Activated naive CD4-positive, alpha-beta T cell treated with anti-CD3 and anti-CD28 coated beads, Interleukin-2, amount 10 ng/mL, durations not matched to agents 7 days and 5 days (primary cell): ENCODE results near the gene ZMYND8.
"Not testable (repeated sequence)": the region's sequence is repeated elsewhere in the genome, so short reads cannot be mapped to it uniquely, and the experiment has no call there.

Experiments
- CTCF ChIA-PET: fragments of 350-600 bp; sonication (Branson Sonifier 250); formaldehyde crosslinking; loops from one replicate; lab custom pipeline; 2021; ENCODE audit warnings: antibody characterized with exemption; lab: Charles Lee
- DNase-seq: peaks from one replicate; pipeline ENCODE4 v3.0.0-alpha.2; 2020
- H3K27ac Mint-ChIP-seq: one replicate; pipeline ENCODE4 v1.8.0; 2021; ENCODE audit warnings: mild to moderate bottlenecking, moderate library complexity, mixed read lengths
- H3K27me3 Mint-ChIP-seq: one replicate; pipeline ENCODE4 v1.8.0; 2021; ENCODE audit warnings: mild to moderate bottlenecking, mixed read lengths
- H3K36me3 Mint-ChIP-seq: one replicate; pipeline ENCODE4 v1.8.0; 2021; ENCODE audit warnings: mixed read lengths
- H3K4me1 Mint-ChIP-seq: one replicate; pipeline ENCODE4 v1.8.0; 2021; ENCODE audit warnings: mixed read lengths
- H3K4me3 Mint-ChIP-seq: one replicate; pipeline ENCODE4 v1.8.0; 2021; ENCODE audit warnings: mild to moderate bottlenecking, moderate library complexity, mixed read lengths
- H3K9me3 Mint-ChIP-seq: one replicate; pipeline ENCODE4 v1.8.0; 2021; ENCODE audit warnings: mixed read lengths

The ZMYND8 gene

DNA sequence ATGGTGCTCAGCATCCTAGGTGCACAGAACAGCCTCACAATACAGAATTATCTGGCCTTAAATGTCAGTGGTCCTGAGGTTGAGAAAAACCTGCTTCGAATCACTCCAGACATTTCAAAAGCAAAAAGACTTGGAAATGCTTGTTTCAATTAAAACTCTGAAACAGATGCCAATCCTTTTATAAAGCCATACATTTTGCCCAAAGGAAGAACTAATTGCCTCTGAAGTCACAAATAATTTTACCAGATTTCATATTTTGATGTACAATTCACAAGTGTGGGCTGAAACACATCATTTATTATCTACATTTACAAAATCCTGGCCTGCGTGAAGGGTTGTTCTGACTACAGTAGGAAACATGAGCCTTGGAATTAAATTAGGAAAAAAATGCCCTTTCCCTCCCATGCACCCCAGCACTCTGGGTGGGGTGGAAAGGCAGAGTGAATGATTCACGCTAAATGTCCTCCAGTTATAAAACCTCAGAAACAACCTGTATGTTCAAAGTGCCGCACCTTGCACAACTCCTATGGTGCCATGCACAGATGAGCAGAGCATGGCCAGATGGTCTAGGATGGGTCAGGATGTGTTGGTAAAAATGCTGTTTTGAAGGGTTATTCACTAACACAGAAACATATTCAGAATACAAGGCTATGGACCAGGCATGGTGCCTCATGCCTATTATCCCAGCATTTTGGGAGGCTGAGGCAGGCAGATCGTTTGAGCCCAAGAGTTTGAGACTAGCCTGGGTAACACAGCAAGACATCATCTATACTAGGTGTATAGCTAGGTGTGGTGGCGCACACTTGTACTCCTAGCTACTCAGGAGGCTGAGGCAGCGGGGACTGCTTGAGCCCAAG lies 87.0 kb downstream of the ZMYND8 start:
- CTCF ChIA-PET: interaction anchor here (6.7 kb wide), 1 partner anchor 112 kb away, joined by 403 read pairs; no protein-coding TSS in a partner anchor
- no peak overlapping the region for H3K4me3 Mint-ChIP-seq
- peaks cover 27% of the 10 kb centered on the region for H3K4me1 Mint-ChIP-seq
- no peaks in the 10 kb centered on the region for H3K27me3 Mint-ChIP-seq
- H3K36me3 Mint-ChIP-seq: peaks cover 28% of the 10 kb centered on the region
- H3K9me3 Mint-ChIP-seq: no peaks in the 10 kb centered on the region
- H3K27ac Mint-ChIP-seq: no peak overlapping the region
- no peak for DNase-seq

DNA sequence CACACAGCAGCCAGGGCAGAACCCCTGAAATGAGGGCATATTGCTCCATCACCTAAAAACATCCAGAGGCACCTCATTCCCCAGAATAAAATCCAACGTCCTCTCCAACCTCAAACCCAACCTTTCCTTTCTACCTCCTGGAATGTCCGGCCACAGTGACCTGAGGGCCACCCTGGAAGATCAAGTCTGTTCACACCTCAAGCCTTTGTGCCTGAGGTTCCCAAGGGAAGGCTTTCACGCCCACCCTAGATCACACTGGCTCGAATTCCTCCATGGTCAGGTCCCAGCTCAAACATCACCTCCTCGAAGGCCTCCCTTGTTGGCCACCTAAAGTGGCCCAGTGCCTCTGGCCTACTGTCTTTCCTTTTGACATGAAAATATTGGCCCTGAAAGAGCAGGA lies 88.9 kb downstream of the ZMYND8 start:
- no peak overlapping the region for H3K27ac Mint-ChIP-seq
- H3K9me3 Mint-ChIP-seq: no peaks in the 10 kb centered on the region
- CTCF ChIA-PET: no interaction called here
- no peak overlapping the region for H3K4me3 Mint-ChIP-seq
- peaks cover 28% of the 10 kb centered on the region for H3K36me3 Mint-ChIP-seq
- H3K27me3 Mint-ChIP-seq: no peaks in the 10 kb centered on the region
- H3K4me1 Mint-ChIP-seq: peaks cover 14% of the 10 kb centered on the region
- DNase-seq: no peak

- no peak overlapping the region for H3K4me3 Mint-ChIP-seq
- H3K27ac Mint-ChIP-seq: no peak overlapping the region
- no peaks in the 10 kb centered on the region for H3K27me3 Mint-ChIP-seq
- H3K36me3 Mint-ChIP-seq: peaks cover 32% of the 10 kb centered on the region
- peaks cover 14% of the 10 kb centered on the region for H3K4me1 Mint-ChIP-seq
- no peak for DNase-seq
- H3K9me3 Mint-ChIP-seq: no peaks in the 10 kb centered on the region
- CTCF ChIA-PET: no interaction called here
These were observed 89.5 kb downstream of the ZMYND8 start for GRCh38 chr20:47266847-47267515.

DNA sequence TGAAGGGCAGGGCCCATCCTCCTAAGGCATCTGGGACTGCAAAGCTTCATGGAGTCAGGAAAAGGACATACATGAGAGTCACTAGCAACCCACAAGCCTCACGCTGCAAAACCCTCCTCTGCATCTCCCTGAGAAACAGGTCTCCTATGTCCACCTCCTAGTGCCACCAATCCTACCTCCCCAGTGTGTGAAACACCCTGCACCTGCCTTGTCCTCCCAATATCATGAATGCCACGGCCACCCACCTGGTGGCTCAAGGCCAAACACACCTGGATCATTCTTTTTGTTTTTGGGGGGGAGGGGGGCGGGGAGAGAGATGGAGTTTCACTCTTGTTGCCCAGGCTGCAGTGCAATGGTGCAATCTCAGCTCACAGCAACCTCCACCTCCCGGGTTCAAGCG lies 90.5 kb downstream of the ZMYND8 start:
- Mint-ChIP-seq H3K36me3 (peaks cover 40% of the 10 kb centered on the region), H3K4me3 (no peak overlapping the region), H3K27me3 (no peaks in the 10 kb centered on the region), H3K4me1 (peaks cover 14% of the 10 kb centered on the region), H3K9me3 (no peaks in the 10 kb centered on the region), H3K27ac (no peak overlapping the region)
- CTCF ChIA-PET: no interaction called here
- DNase-seq: no peak

DNA sequence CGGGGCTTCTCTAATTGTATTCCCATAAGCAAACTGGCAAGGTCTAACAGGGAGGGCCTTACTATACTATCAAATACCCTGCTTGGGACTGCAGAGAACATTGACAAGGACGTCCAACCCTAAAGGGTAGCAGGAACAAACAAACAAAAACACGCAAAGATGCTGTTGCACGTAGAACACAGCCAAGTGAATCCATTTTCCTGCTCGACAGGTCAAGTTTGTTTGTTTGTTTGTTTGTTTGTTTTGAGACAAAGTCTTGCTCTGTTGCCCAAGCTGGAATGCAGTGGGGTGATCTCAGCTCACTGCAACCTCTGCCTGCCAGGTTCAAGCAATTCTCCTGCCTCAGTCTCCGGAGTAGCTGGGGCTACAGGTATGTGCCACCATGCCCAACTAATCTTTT lies 91.3 kb downstream of the ZMYND8 start:
- Mint-ChIP-seq H3K9me3 (no peaks in the 10 kb centered on the region), H3K27me3 (no peaks in the 10 kb centered on the region), H3K4me1 (peaks cover 14% of the 10 kb centered on the region), H3K36me3 (peaks cover 47% of the 10 kb centered on the region), H3K4me3 (no peak overlapping the region), H3K27ac (no peak overlapping the region)
- CTCF ChIA-PET: interaction anchor here (3.2 to 3.5 kb wide), 2 partner anchors 8 to 119 kb away, joined by 16 to 20 read pairs; no protein-coding TSS in a partner anchor
- no peak for DNase-seq

- H3K36me3 Mint-ChIP-seq: peaks cover 46% of the 10 kb centered on the region
- not testable (repeated sequence) for H3K9me3 Mint-ChIP-seq, H3K27ac Mint-ChIP-seq, DNase-seq, H3K4me3 Mint-ChIP-seq, H3K27me3 Mint-ChIP-seq
- peaks cover 14% of the 10 kb centered on the region for H3K4me1 Mint-ChIP-seq
- CTCF ChIA-PET: interaction anchor here (3.2 to 3.5 kb wide), 2 partner anchors 9 to 120 kb away, joined by 16 to 20 read pairs; no protein-coding TSS in a partner anchor
These were observed 92.2 kb downstream of the ZMYND8 start for GRCh38 chr20:47264137-47264769.

- no peak for DNase-seq
- CTCF ChIA-PET: interaction anchor here (0.6 to 3.5 kb wide), 3 partner anchors 10 to 120 kb away, joined by 3 to 20 read pairs (median 16); no protein-coding TSS in a partner anchor
- H3K4me1 Mint-ChIP-seq: peaks cover 14% of the 10 kb centered on the region
- H3K36me3 Mint-ChIP-seq: peaks cover 50% of the 10 kb centered on the region
- no peaks in the 10 kb centered on the region for H3K27me3 Mint-ChIP-seq
- no peak overlapping the region for H3K4me3 Mint-ChIP-seq
- no peaks in the 10 kb centered on the region for H3K9me3 Mint-ChIP-seq
- H3K27ac Mint-ChIP-seq: peak overlapping the region; percentile 20
These were observed 92.9 kb downstream of the ZMYND8 start for GRCh38 chr20:47263465-47264084.

DNA sequence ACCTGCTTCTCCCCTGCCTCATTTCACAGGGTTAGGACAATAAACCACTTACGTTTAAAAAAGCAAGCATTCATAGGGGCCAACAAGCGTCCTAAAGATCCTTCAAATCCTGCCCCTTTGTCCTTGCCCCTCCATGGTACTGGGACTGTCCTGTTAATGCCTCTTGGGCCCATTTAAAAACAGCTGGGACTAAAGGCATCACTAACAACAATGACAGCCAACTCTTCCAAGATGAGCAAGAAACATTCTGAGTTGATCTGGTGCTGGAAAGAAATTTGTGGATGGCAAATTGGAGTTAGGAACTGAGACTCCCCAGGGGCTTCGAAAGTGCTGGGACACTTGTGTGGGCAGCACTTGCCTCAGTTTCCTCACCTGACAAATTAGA lies 93.4 kb downstream of the ZMYND8 start:
- H3K27me3 Mint-ChIP-seq: no peaks in the 10 kb centered on the region
- peaks cover 53% of the 10 kb centered on the region for H3K36me3 Mint-ChIP-seq
- CTCF ChIA-PET: interaction anchor here (0.6 to 3.5 kb wide), 3 partner anchors 10 to 121 kb away, joined by 3 to 20 read pairs (median 16); no protein-coding TSS in a partner anchor
- DNase-seq: no peak
- peaks cover 14% of the 10 kb centered on the region for H3K4me1 Mint-ChIP-seq
- H3K27ac Mint-ChIP-seq: peak overlapping the region; percentile 20
- H3K9me3 Mint-ChIP-seq: no peaks in the 10 kb centered on the region
- H3K4me3 Mint-ChIP-seq: no peak overlapping the region

GRCh38 chr20:47262365-47263013 lies 94.0 kb downstream of the ZMYND8 start:
- Mint-ChIP-seq H3K27me3 (no peaks in the 10 kb centered on the region), H3K4me3 (no peak overlapping the region), H3K4me1 (peaks cover 9% of the 10 kb centered on the region), H3K9me3 (no peaks in the 10 kb centered on the region), H3K36me3 (peaks cover 48% of the 10 kb centered on the region), H3K27ac (peak overlapping the region; percentile 63)
- CTCF ChIA-PET: interaction anchor here (3.2 to 3.5 kb wide), 2 partner anchors 11 to 122 kb away, joined by 16 to 20 read pairs; no protein-coding TSS in a partner anchor
- no peak for DNase-seq

DNA sequence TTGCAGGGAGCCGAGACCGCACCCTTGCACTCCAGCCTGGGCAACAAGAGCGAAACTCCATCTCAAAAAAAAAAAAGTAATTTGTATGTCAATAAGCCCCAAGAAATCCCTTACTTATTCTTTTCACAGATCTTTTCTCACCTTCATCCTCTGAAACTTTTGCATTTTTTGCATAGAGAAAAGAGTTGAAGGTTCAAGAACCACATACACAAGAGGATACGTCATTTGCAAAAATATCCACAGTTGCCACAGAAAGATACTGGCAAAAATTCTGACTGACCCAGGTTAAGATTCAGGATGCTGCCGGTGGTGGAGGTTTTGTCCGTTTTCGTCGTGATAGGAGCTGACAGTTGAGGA lies 94.5 kb downstream of the ZMYND8 start:
- Mint-ChIP-seq H3K27me3 (no peaks in the 10 kb centered on the region), H3K4me1 (peaks cover 4% of the 10 kb centered on the region), H3K4me3 (no peak overlapping the region), H3K27ac (no peak overlapping the region), H3K36me3 (peaks cover 48% of the 10 kb centered on the region), H3K9me3 (no peaks in the 10 kb centered on the region)
- CTCF ChIA-PET: interaction anchor here (3.5 kb wide), 1 partner anchor 11 kb away, joined by 20 read pairs; no protein-coding TSS in a partner anchor
- DNase-seq: no peak

GRCh38 chr20:47261161-47261774 lies 95.2 kb downstream of the ZMYND8 start:
- H3K4me3 Mint-ChIP-seq, H3K9me3 Mint-ChIP-seq, H3K27ac Mint-ChIP-seq, H3K4me1 Mint-ChIP-seq, DNase-seq, H3K27me3 Mint-ChIP-seq: not testable (repeated sequence)
- H3K36me3 Mint-ChIP-seq: peaks cover 46% of the 10 kb centered on the region
- CTCF ChIA-PET: interaction anchor here (1.2 to 1.7 kb wide), 2 partner anchors 12 to 123 kb away, joined by 4 read pairs; no protein-coding TSS in a partner anchor

- peaks cover 46% of the 10 kb centered on the region for H3K36me3 Mint-ChIP-seq
- H3K9me3 Mint-ChIP-seq, H3K27ac Mint-ChIP-seq, H3K4me1 Mint-ChIP-seq, DNase-seq, H3K4me3 Mint-ChIP-seq, H3K27me3 Mint-ChIP-seq: not testable (repeated sequence)
- CTCF ChIA-PET: interaction anchor here (1.2 to 1.7 kb wide), 2 partner anchors 12 to 124 kb away, joined by 4 read pairs; no protein-coding TSS in a partner anchor
These were observed 95.9 kb downstream of the ZMYND8 start for GRCh38 chr20:47260540-47261126.
